Stomach (tissue), 9 donors: ENCODE measurements around the gene ADARB2. TPM values are rescaled to one million over a fixed set of nuclear protein-coding genes. Genes with fewer than 3 reads are reported as not detected.

Source experiments
- DNase-seq, 2 donors: peaks; one replicate each; pipeline versions ENCODE4 v3.0.0 to v3.0.0-alpha.2; 2013 to 2019
- H3K27ac ChIP-seq, 5 donors: fragments of 200-600 bp in 4 of 5; sonication (generic) in 4 of 5; one replicate each; pipeline ENCODE4 v1.5.1; 2013 to 2019; ENCODE audit warnings: mild to moderate bottlenecking in 1 of 5, moderate library complexity in 1 of 5
- H3K27me3 ChIP-seq, 3 donors: fragments of 200-600 bp; sonication (generic); one replicate each; pipeline ENCODE4 v1.5.1; 2017 to 2019; ENCODE audit warnings: mixed run types in 1 of 3
- H3K36me3 ChIP-seq, 4 donors: fragments of 200-600 bp; sonication (generic); 1 replicate in 3 of 4; 2 replicates in 1 of 4; pipeline ENCODE4 v1.5.1; 2016 to 2019
- H3K4me1 ChIP-seq, 4 donors: fragments of 200-600 bp; sonication (generic); one replicate each; pipeline ENCODE4 v1.5.1; 2016 to 2019
- H3K4me3 ChIP-seq, 4 donors: fragments of 200-600 bp; sonication (generic) in 3 of 4; one replicate each; pipeline ENCODE4 v1.5.1; 2016 to 2019; ENCODE audit warnings: mild to moderate bottlenecking in 1 of 4
- H3K9me3 ChIP-seq, 4 donors: fragments of 200-600 bp; sonication (generic); one replicate each; pipeline ENCODE4 v1.5.1; 2016 to 2019
- CTCF ChIP-seq, 7 experiments: fragments of 450-650 bp in 4 of 7; fragments of 200-600 bp in 3 of 7; sonication (generic) in 3 of 7; IDR thresholded peaks; one replicate each; pipeline ENCODE4 v1.5.1; 2016 to 2019; ENCODE audit warnings: antibody characterized with exemption in 7 of 7, control low read depth in 2 of 7, mild to moderate bottlenecking in 1 of 7
- EP300 ChIP-seq: sonication (generic); formaldehyde crosslinking; IDR thresholded peaks from one replicate; pipeline ENCODE4 v1.6.1; 2017; ENCODE audit warnings: antibody characterized with exemption
- POLR2A ChIP-seq, 4 donors: fragments of 450-650 bp; IDR thresholded peaks; one replicate each; pipeline ENCODE4 v1.6.1; 2016; ENCODE audit warnings: antibody characterized with exemption in 4 of 4, control low read depth in 2 of 4, mild to moderate bottlenecking in 1 of 4, moderate library complexity in 1 of 4
- POLR2AphosphoS5 ChIP-seq, 3 donors: sonication (generic); formaldehyde crosslinking; IDR thresholded peaks; one replicate each; pipeline ENCODE4 v1.6.1; 2016; ENCODE audit warnings: antibody characterized with exemption in 3 of 3
- WGBS, 5 donors: extraction: QIAGEN DNeasy Blood & Tissue Kit in 3 of 5; methylation state at CpG; one replicate each; pipeline versions ENCODE4 v1.1.5 to v1.1.7; 2013 to 2018; 5-methylcytosine and 5-hydroxymethylcytosine counted together
- intact Hi-C: fragments of 100-400 bp; cut with DNase I; formaldehyde crosslinking; loops from one replicate; pipeline ENCODE4 v1.15.1; 2023; ENCODE audit warnings: low total_unique reads
- polyA plus RNA-seq, 3 donors: library from polyadenylated mRNA; stranded (reverse); fragments of 200-250 nt; gene quantifications; one replicate each; pipeline ENCODE4 v1.2.3, GENCODE V29; 2013
- total RNA-seq, 5 donors: library from RNA; depleted of rRNA; stranded (reverse); fragments of >200 nt; gene quantifications; one replicate each; pipeline versions ENCODE4 v1.1.0 to v1.2.3, GENCODE V29; 2014 to 2016
- donor health status: healthy with polysubstance abuse.
- donor health status: Bipolar disorder and iron deficiency.
- donor health status: healthy.

Gene ADARB2
- total and polyA plus RNA-seq, 8 donors: 0.55 to 4.1 (median 1.4) TPM; not detected in 1

- no peak for DNase-seq
- 60 to 71% (median 68%) methylated on average over 28 to 32 of the region's 32 CpGs for WGBS, 5 donors
Observed at GRCh38 chr10:1670541-1671365, 66.6 kb downstream of the ADARB2 start.

GRCh38 chr10:1669433-1669832 is 67.9 kb downstream of the ADARB2 start:
- H3K4me3 ChIP-seq: no peak overlapping the region
- no peaks in the 10 kb centered on the region for H3K27me3 ChIP-seq
- intact Hi-C loops: no loop called here
- no peak overlapping the region for H3K27ac ChIP-seq
- no peaks in the 10 kb centered on the region for H3K9me3 ChIP-seq
- no peaks in the 10 kb centered on the region for H3K36me3 ChIP-seq
- DNase-seq: no peak
- H3K4me1 ChIP-seq: no peaks in the 10 kb centered on the region
- TF ChIP-seq POLR2A (IDR thresholded peaks at IDR 0.05): no peak
- TF ChIP-seq EP300: no peak
- TF ChIP-seq POLR2AphosphoS5 (IDR thresholded peaks at IDR 0.05): no peak
- TF ChIP-seq CTCF (IDR thresholded peaks at IDR 0.05): no peak

More at GRCh38 chr10:1670541-1671365, 66.6 kb downstream of the ADARB2 start:
- H3K9me3 ChIP-seq: no peaks in the 10 kb centered on the region
- H3K4me3 ChIP-seq: no peak overlapping the region
- H3K27ac ChIP-seq: no peak overlapping the region
- intact Hi-C loops: no loop called here
- H3K36me3 ChIP-seq: no peaks in the 10 kb centered on the region
- no peaks in the 10 kb centered on the region for H3K4me1 ChIP-seq
- no peak for TF ChIP-seq POLR2AphosphoS5 (IDR thresholded peaks at IDR 0.05)
- TF ChIP-seq EP300: no peak
- TF ChIP-seq POLR2A (IDR thresholded peaks at IDR 0.05): no peak
- no peak for TF ChIP-seq CTCF (IDR thresholded peaks at IDR 0.05)
- peaks cover 0 to 6% (median 0%) of the 10 kb centered on the region in 3 donors for H3K27me3 ChIP-seq

DNA sequence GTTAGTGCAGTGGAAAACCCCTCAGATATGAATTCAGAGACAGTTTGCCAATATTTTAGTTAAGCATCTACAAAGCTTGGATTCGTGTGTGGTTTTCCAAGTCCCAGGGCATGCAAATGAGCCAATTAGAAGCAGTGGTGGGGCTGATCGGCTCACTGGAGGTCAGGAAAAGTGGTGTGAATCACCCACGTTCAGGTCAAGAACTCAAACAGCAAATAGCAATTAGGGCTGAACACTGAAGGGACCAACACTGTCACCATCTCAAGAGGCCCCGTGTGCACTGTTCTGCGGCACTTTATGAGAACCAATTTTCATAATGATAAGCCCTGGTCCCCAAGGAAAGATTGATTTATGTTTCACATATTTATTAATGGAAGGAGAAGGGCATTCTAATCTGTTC is 68.9 kb downstream of the ADARB2 start:
- WGBS, 5 donors: 56 to 70% (median 63%) methylated on average over 5 of the region's 5 CpGs
- Histone ChIP-seq H3K36me3 (no peaks in the 10 kb centered on the region), H3K27me3 (no peaks in the 10 kb centered on the region)

DNA sequence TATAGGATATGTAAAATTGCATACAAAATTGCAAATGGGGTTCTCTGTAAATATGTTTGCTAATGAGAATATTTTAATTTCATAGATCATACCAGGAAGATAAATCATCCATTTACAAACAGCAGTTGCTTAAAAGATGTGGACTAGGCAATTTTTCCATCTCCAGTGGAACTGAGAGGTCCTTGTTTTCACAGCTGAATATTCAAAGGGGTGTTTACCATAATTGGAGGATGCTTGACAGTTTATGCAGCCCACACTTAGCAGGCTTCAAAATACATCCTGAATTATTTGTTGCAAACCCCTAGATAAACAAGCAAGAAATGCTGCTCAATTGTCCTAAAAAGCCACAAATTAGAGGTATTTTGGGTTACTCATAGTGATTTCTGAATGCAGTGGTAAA is 69.9 kb downstream of the ADARB2 start:
- Histone ChIP-seq H3K27me3 (no peaks in the 10 kb centered on the region), H3K27ac (no peak overlapping the region), H3K4me1 (no peaks in the 10 kb centered on the region), H3K4me3 (no peak overlapping the region), H3K36me3 (no peaks in the 10 kb centered on the region), H3K9me3 (no peaks in the 10 kb centered on the region)
- TF ChIP-seq EP300 (no peak), POLR2AphosphoS5 (IDR thresholded peaks at IDR 0.05) (no peak), CTCF (IDR thresholded peaks at IDR 0.05) (no peak), POLR2A (IDR thresholded peaks at IDR 0.05) (no peak)
- DNase-seq: no peak
- intact Hi-C loops: no loop called here

More for the DNA sequence above, 68.9 kb downstream of the ADARB2 start:
- H3K4me1 ChIP-seq: no peaks in the 10 kb centered on the region
- H3K27ac ChIP-seq: no peak overlapping the region
- TF ChIP-seq POLR2AphosphoS5 (IDR thresholded peaks at IDR 0.05) (no peak), POLR2A (IDR thresholded peaks at IDR 0.05) (no peak), EP300 (no peak), CTCF (IDR thresholded peaks at IDR 0.05) (no peak)
- no peak overlapping the region for H3K4me3 ChIP-seq
- DNase-seq: no peak
- intact Hi-C loops: no loop called here
- H3K9me3 ChIP-seq: no peaks in the 10 kb centered on the region
